Measurements from ENCODE around the gene AMDHD2.
"Not testable (repeated sequence)": the region's sequence is repeated elsewhere in the genome, so short reads cannot be mapped to it uniquely, and the experiment has no call there.

Gene AMDHD2

DNA sequence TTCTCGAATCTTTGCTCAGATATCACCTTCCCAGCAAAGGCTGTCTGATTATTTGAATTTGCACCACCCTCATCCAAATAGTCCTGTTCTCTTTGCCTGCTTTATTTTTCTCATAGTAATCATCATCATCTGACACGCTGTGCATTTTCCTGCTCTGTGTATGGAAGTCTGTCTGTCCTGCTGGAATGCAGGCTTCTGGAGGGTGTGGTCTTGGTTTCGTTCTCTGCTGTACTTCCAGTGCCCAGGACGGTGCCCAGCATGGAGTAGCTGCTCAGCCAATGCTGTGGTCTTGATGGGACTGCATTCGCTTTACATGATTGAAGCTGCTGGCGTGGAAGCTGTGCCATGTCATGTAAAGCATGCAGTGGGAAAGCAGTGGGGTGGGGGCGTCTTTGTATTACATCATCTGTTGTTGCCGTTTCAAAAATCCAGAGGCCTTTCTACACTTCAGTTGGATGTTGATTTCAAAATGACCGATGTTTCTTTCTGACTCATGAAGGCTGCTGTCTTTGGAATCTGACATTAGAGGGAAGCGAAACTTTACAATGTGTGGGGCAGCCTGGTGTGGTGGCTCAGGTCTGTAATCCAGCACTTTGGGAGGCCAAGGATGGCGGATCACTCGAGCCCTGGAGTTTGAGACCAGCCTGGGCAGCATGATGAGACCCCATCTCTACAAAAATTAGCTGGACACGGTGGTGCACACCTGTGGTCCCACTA, 34.7 kb downstream of the AMDHD2 start:
- in situ Hi-C loops (cut with MboI; ENCODE audit: low pct_unique_long_range_greater_than_20kb, low sequenced_read_pairs, unreplicated experiment), result not testable (repeated sequence)

DNA sequence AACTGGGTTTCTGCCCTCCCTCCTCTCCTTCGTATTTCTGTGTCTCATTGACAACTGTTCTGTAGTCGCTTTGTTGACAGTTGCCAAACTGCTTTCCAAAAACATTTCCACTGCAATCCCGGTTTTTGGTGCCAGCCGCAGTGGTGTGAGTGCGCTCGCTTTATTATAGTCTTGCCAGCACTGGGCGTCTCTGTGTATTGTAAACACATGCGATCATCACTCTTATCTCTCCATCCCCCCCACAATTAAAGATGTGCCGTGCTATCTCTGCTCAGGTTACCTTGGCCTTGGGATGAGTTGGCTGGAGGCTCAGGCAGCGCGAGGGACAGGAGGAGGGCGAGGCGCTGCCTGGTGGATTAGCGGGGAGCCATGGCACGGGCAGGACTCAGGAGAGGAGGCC, 37.0 kb downstream of the AMDHD2 start:
- in situ Hi-C loops (cut with MboI; ENCODE audit: low pct_unique_long_range_greater_than_20kb, low sequenced_read_pairs, unreplicated experiment); DNase-seq (ENCODE audit: low spot score): not testable (repeated sequence)

More for the DNA sequence above, 34.7 kb downstream of the AMDHD2 start:
- not testable (repeated sequence) for DNase-seq (ENCODE audit: low spot score)

- DNase-seq (ENCODE audit: low spot score); in situ Hi-C loops (cut with MboI; ENCODE audit: low pct_unique_long_range_greater_than_20kb, low sequenced_read_pairs, unreplicated experiment): not testable (repeated sequence)
Observed at GRCh38 chr16:2560131-2560797, 40.1 kb downstream of the AMDHD2 start.

DNA sequence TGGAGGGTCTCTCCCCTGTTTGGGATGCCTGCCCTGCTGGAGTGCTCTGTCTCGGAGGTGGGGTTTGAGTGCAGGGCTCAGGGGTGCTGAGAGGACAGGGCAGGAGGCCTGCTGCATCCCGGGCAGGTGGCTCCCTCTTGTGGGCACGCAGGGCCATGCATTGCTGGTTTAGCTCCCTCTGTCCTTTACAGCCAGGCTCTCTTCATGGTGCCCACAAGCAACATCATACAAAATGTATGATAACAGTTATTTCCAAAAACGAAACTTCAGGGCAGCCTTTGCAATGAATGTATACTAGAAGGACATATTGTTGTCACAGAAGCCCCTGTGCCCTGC, 40.6 kb downstream of the AMDHD2 start:
- DNase-seq (ENCODE audit: low spot score); in situ Hi-C loops (cut with MboI; ENCODE audit: low pct_unique_long_range_greater_than_20kb, low sequenced_read_pairs, unreplicated experiment): not testable (repeated sequence)

GRCh38 chr16:2567506-2567905, 47.3 kb downstream of the AMDHD2 start:
- DNase-seq (ENCODE audit: low spot score); in situ Hi-C loops (cut with MboI; ENCODE audit: low pct_unique_long_range_greater_than_20kb, low sequenced_read_pairs, unreplicated experiment): not testable (repeated sequence)

More for the DNA sequence above, 40.6 kb downstream of the AMDHD2 start:
- TF ChIP-seq, protein P1, sequence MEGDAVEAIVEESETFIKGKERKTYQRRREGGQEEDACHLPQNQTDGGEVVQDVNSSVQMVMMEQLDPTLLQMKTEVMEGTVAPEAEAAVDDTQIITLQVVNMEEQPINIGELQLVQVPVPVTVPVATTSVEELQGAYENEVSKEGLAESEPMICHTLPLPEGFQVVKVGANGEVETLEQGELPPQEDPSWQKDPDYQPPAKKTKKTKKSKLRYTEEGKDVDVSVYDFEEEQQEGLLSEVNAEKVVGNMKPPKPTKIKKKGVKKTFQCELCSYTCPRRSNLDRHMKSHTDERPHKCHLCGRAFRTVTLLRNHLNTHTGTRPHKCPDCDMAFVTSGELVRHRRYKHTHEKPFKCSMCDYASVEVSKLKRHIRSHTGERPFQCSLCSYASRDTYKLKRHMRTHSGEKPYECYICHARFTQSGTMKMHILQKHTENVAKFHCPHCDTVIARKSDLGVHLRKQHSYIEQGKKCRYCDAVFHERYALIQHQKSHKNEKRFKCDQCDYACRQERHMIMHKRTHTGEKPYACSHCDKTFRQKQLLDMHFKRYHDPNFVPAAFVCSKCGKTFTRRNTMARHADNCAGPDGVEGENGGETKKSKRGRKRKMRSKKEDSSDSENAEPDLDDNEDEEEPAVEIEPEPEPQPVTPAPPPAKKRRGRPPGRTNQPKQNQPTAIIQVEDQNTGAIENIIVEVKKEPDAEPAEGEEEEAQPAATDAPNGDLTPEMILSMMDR (IDR thresholded peaks at IDR 0.05; ENCODE audit: extremely low read depth, insufficient read depth, missing control alignments), result peak; percentile 54

- in situ Hi-C loops (cut with MboI; ENCODE audit: low pct_unique_long_range_greater_than_20kb, low sequenced_read_pairs, unreplicated experiment); DNase-seq (ENCODE audit: low spot score): not testable (repeated sequence)
Observed at GRCh38 chr16:2568573-2568972, 48.4 kb downstream of the AMDHD2 start.

GRCh38 chr16:2572704-2573103, 52.5 kb downstream of the AMDHD2 start:
- DNase-seq (ENCODE audit: low spot score); in situ Hi-C loops (cut with MboI; ENCODE audit: low pct_unique_long_range_greater_than_20kb, low sequenced_read_pairs, unreplicated experiment): not testable (repeated sequence)

DNA sequence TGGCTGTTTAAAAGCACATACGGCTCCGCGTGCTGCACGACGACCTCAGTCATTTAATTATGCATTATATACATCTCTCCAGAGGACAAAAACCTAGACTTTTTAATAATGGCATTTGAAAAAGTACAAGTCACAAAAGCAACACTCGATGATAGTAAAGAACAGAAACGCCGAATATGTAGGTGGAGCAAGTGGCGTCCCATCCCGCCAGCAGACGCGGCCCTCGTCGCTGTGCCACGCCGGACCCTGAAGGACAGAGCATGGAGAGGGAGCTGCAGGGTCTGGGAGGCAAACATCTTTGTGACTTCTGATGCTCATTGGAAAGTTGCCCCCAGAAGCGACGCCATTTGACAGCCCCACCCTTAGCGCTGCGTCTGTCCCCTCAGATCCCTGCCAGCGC, 55.7 kb downstream of the AMDHD2 start:
- DNase-seq (ENCODE audit: low spot score); in situ Hi-C loops (cut with MboI; ENCODE audit: low pct_unique_long_range_greater_than_20kb, low sequenced_read_pairs, unreplicated experiment): not testable (repeated sequence)

- in situ Hi-C loops (cut with MboI; ENCODE audit: low pct_unique_long_range_greater_than_20kb, low sequenced_read_pairs, unreplicated experiment); DNase-seq (ENCODE audit: low spot score): not testable (repeated sequence)
Observed at GRCh38 chr16:2577044-2577443, 56.9 kb downstream of the AMDHD2 start.

GRCh38 chr16:2578905-2579304, 58.7 kb downstream of the AMDHD2 start:
- DNase-seq (ENCODE audit: low spot score); in situ Hi-C loops (cut with MboI; ENCODE audit: low pct_unique_long_range_greater_than_20kb, low sequenced_read_pairs, unreplicated experiment): not testable (repeated sequence)

DNA sequence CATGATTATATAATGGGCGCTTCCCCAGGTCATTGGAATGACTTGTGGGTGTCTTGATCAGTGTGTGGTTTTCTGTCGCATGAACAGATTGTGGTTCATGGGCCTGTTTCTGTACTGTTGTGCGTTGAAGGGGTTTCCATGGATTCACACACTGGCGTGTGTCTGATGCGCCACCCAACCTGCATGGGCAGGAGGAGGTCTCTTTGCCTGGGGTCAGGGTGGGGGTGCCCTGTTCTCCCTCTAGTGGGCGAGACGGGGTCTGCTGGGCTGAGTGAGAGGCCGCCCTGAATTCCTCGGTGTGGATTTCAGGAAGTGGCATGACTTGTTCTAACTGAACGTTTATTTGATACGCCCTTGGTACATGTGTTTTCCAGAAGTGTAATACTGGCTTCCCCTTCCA, 60.0 kb downstream of the AMDHD2 start:
- in situ Hi-C loops (cut with MboI; ENCODE audit: low pct_unique_long_range_greater_than_20kb, low sequenced_read_pairs, unreplicated experiment); DNase-seq (ENCODE audit: low spot score): not testable (repeated sequence)

DNA sequence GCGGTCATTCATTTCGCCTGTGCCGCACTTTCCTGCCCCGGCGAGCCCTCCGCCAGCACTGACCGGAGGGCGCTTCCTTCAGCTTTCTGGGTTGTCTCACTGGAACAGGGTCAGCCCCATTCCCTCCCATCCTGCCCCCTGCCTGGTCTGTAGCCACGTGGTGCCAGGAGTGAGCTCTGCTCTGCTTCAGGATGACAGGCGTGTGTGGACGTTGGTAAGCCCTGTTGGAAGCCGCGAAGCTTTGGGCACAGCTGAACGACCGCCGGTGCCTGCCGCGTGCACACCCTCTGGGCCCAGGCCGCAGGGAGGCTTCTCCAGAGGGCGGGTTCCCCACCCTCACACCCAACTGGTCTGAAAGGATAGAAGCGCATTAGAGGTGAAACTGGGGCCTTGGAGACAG, 60.6 kb downstream of the AMDHD2 start:
- in situ Hi-C loops (cut with MboI; ENCODE audit: low pct_unique_long_range_greater_than_20kb, low sequenced_read_pairs, unreplicated experiment); DNase-seq (ENCODE audit: low spot score): not testable (repeated sequence)

Measured in GM13977 (cell line).